CD14-positive monocyte (primary cell): ENCODE measurements around the gene MKLN1. TPM values are rescaled to one million over a fixed set of nuclear protein-coding genes. Genes with fewer than 3 reads are reported as not detected.

Experiments
- DNase-seq, 3 donors: peaks; one replicate each; pipeline ENCODE4 v3.0.0-alpha.2; 2011 to 2022
- H2AFZ ChIP-seq: 2 replicates; pipeline ENCODE4 v1.6.0; 2012; ENCODE audit warnings: mild to moderate bottlenecking, low read depth, low read length, inconsistent platforms; ENCODE audit not compliant: insufficient read depth, poor library complexity, severe bottlenecking
- H3K27ac ChIP-seq, 2 donors: 1 replicate in 1 of 2; 2 replicates in 1 of 2; pipeline ENCODE4 v1.5.1; 2012 to 2013; ENCODE audit warnings: low read length in 2 of 2, control low read depth in 1 of 2, inconsistent platforms in 1 of 2, low read depth in 1 of 2, mild to moderate bottlenecking in 1 of 2
- H3K27me3 ChIP-seq, 2 donors: one replicate each; pipeline versions ENCODE4 v1.6.0 to v1.6.1; 2011 to 2013; ENCODE audit warnings: low read length in 2 of 2; ENCODE audit not compliant: control insufficient read depth in 2 of 2, insufficient read depth in 2 of 2
- H3K36me3 ChIP-seq, 2 donors: replicated peaks in 1 of 2; 1 replicate in 1 of 2; 2 replicates in 1 of 2; pipeline versions ENCODE4 v1.5.1 to v1.6.1; 2012 to 2013; ENCODE audit warnings: low read length in 2 of 2, control low read depth in 1 of 2, inconsistent platforms in 1 of 2, mild to moderate bottlenecking in 1 of 2; ENCODE audit not compliant: insufficient read depth in 2 of 2, control insufficient read depth in 1 of 2
- H3K4me1 ChIP-seq, 2 donors: 1 replicate in 1 of 2; 2 replicates in 1 of 2; pipeline versions ENCODE4 v1.5.1 to v1.6.1; 2012 to 2013; ENCODE audit warnings: low read length in 2 of 2, control low read depth in 1 of 2, inconsistent platforms in 1 of 2, mild to moderate bottlenecking in 1 of 2, moderate library complexity in 1 of 2; ENCODE audit not compliant: insufficient read depth in 2 of 2, control insufficient read depth in 1 of 2
- H3K4me2 ChIP-seq: replicated peaks from 2 replicates; pipeline ENCODE3; 2012; ENCODE audit warnings: low read length, moderate library complexity, mild to moderate bottlenecking; ENCODE audit not compliant: poor library complexity, severe bottlenecking; ENCODE audit errors: extremely low read depth
- H3K4me3 ChIP-seq, 3 experiments: fragments of 200-600 bp in 1 of 3; sonication (generic) in 1 of 3; replicated peaks in 1 of 3; 1 replicate in 2 of 3; 2 replicates in 1 of 3; pipeline ENCODE4 v1.5.1; 2011 to 2013; ENCODE audit warnings: low read length in 3 of 3, mild to moderate bottlenecking in 3 of 3, control low read depth in 2 of 3, low read depth in 2 of 3, inconsistent platforms in 1 of 3, moderate library complexity in 1 of 3
- H3K79me2 ChIP-seq: 2 replicates; pipeline ENCODE4 v1.6.0; 2012; ENCODE audit warnings: mild to moderate bottlenecking, control low read depth, inconsistent platforms, low read length, moderate library complexity; ENCODE audit not compliant: insufficient read depth
- H3K9ac ChIP-seq: 2 replicates; pipeline ENCODE4 v1.6.0; 2017; ENCODE audit warnings: low read length, mild to moderate bottlenecking; ENCODE audit not compliant: insufficient read depth, poor library complexity, severe bottlenecking
- H3K9me3 ChIP-seq, 2 donors: replicated peaks in 1 of 2; 1 replicate in 1 of 2; 2 replicates in 1 of 2; pipeline versions ENCODE4 v1.5.1 to v1.6.1; 2012 to 2013; ENCODE audit warnings: low read length in 2 of 2, control low read depth in 1 of 2; ENCODE audit not compliant: control insufficient read depth in 1 of 2, insufficient read depth in 1 of 2
- H4K20me1 ChIP-seq: 2 replicates; pipeline ENCODE4 v1.6.0; 2012; ENCODE audit warnings: mild to moderate bottlenecking, low read length, control low read depth, moderate library complexity; ENCODE audit not compliant: insufficient read depth
- H3K27ac Mint-ChIP-seq, 7 donors: one replicate each; pipeline ENCODE4 v1.8.0; 2020; ENCODE audit warnings: mild to moderate bottlenecking in 7 of 7, mixed read lengths in 7 of 7, moderate library complexity in 6 of 7, inconsistent platforms in 2 of 7
- H3K27me3 Mint-ChIP-seq, 3 donors: one replicate each; pipeline ENCODE4 v1.8.0; 2021 to 2022; ENCODE audit warnings: low read depth in 3 of 3, mild to moderate bottlenecking in 3 of 3, mixed read lengths in 3 of 3, moderate library complexity in 3 of 3, inconsistent platforms in 1 of 3
- H3K36me3 Mint-ChIP-seq, 2 donors: one replicate each; pipeline ENCODE4 v1.8.0; 2020; ENCODE audit warnings: mixed read lengths in 2 of 2, inconsistent platforms in 1 of 2, mild to moderate bottlenecking in 1 of 2
- H3K4me1 Mint-ChIP-seq: one replicate; pipeline ENCODE4 v1.8.0; 2020; ENCODE audit warnings: mild to moderate bottlenecking, mixed read lengths
- H3K4me3 Mint-ChIP-seq, 2 donors: one replicate each; pipeline ENCODE4 v1.8.0; 2020; ENCODE audit warnings: mild to moderate bottlenecking in 2 of 2, mixed read lengths in 2 of 2, moderate library complexity in 1 of 2
- H3K9me3 Mint-ChIP-seq, 7 donors: one replicate each; pipeline ENCODE4 v1.8.0; 2020 to 2022; ENCODE audit warnings: mixed read lengths in 7 of 7, mild to moderate bottlenecking in 6 of 7, moderate library complexity in 6 of 7, inconsistent platforms in 2 of 7
- WGBS: methylation state at CpG from one replicate; pipeline ENCODE4 v1.1.5; 2013; ENCODE audit warnings: missing lambda C conversion rate; ENCODE audit not compliant: insufficient coverage; 5-methylcytosine and 5-hydroxymethylcytosine counted together
- intact Hi-C, 2 donors: fragments of 100-400 bp; cut with micrococcal nuclease; formaldehyde crosslinking; loops; one replicate each; pipeline versions ENCODE4 v1.15.0 to v1.15.1; 2023
- polyA plus RNA-seq, 3 donors: library from polyadenylated mRNA; depleted of rRNA in 1 of 3; unstranded in 2 of 3; stranded (reverse) in 1 of 3; fragments of 300-500 nt in 2 of 3; fragments of >200 nt in 1 of 3; fragmentation: Illumina TruSeq in 2 of 3; gene quantifications; 1 replicate in 2 of 3; 2 replicates in 1 of 3; pipeline ENCODE4 v1.2.3, GENCODE V29; 2012 to 2021
- TF ChIP-seq, protein P1 (sequence below): fragments of 200-600 bp; IDR thresholded peaks from one replicate; pipeline ENCODE4 v1.8.0; 2022; ENCODE audit warnings: antibody characterized with exemption, mild to moderate bottlenecking

Gene MKLN1
- polyA plus RNA-seq, 3 donors: 12.2 to 18.5 (median 17.2) TPM

DNA sequence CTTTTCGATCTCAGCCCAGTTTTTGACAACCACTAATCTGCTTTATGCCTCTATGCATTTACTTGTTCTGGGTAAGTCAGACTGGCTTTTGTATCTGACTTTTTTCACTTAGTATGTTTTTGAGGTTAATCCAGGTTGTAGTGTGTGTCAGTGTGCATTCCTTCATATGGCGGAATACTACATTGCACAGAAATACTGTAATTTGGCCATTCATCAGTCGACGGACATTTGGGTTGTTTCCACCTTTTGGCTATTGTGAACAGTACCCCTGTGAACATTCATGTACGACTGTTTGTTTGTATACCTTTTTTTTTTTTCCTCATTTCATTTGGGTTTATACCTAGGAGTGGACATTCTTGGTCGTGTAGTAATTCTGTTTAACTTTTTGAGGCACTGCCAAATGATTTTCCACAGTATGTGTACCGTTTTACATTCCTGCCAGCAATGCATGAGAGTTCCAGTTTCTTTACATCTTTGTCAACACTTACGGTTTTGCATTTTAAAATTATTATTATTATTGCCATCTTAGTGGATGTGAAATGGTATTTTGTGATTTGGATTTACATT, 57.4 kb downstream of the MKLN1 start:
- no peaks in the 10 kb centered on the region for H3K27me3 ChIP-seq
- WGBS: 100% methylated on average over 1 of the region's 8 CpGs
- H3K79me2 ChIP-seq: peaks cover 41% of the 10 kb centered on the region
- H3K27ac Mint-ChIP-seq: no peak overlapping the region
- peaks cover 8% of the 10 kb centered on the region for H3K4me1 Mint-ChIP-seq
- H3K4me3 Mint-ChIP-seq: no peak overlapping the region
- H3K4me3 ChIP-seq: no peak overlapping the region
- peaks cover 15 to 34% of the 10 kb centered on the region in 2 donors for H3K36me3 Mint-ChIP-seq
- no peak overlapping the region for H3K9ac ChIP-seq
- H3K27ac ChIP-seq: no peak overlapping the region
- no peak for DNase-seq
- H3K9me3 Mint-ChIP-seq: peaks cover 0 to 3% (median 0%) of the 10 kb centered on the region in 7 donors
- intact Hi-C loops: no loop called here
- peaks cover 63% of the 10 kb centered on the region for H4K20me1 ChIP-seq
- H2AFZ ChIP-seq: no peak overlapping the region
- H3K9me3 ChIP-seq: no peaks in the 10 kb centered on the region
- no peak overlapping the region for H3K4me2 ChIP-seq
- TF ChIP-seq, protein P1, sequence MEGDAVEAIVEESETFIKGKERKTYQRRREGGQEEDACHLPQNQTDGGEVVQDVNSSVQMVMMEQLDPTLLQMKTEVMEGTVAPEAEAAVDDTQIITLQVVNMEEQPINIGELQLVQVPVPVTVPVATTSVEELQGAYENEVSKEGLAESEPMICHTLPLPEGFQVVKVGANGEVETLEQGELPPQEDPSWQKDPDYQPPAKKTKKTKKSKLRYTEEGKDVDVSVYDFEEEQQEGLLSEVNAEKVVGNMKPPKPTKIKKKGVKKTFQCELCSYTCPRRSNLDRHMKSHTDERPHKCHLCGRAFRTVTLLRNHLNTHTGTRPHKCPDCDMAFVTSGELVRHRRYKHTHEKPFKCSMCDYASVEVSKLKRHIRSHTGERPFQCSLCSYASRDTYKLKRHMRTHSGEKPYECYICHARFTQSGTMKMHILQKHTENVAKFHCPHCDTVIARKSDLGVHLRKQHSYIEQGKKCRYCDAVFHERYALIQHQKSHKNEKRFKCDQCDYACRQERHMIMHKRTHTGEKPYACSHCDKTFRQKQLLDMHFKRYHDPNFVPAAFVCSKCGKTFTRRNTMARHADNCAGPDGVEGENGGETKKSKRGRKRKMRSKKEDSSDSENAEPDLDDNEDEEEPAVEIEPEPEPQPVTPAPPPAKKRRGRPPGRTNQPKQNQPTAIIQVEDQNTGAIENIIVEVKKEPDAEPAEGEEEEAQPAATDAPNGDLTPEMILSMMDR: no peak
- peaks cover 0 to 3% of the 10 kb centered on the region in 2 donors for H3K4me1 ChIP-seq
- peaks cover 3 to 23% of the 10 kb centered on the region in 2 donors for H3K36me3 ChIP-seq
- no peaks in the 10 kb centered on the region for H3K27me3 Mint-ChIP-seq

GRCh38 chr7:131388126-131388525, 60.5 kb downstream of the MKLN1 start:
- Mint-ChIP-seq H3K36me3 (peaks cover 22 to 24% of the 10 kb centered on the region in 2 donors), H3K9me3 (peaks cover 0 to 3% (median 0%) of the 10 kb centered on the region in 7 donors), H3K4me1 (peaks cover 11% of the 10 kb centered on the region), H3K27ac (no peak overlapping the region), H3K4me3 (no peak overlapping the region), H3K27me3 (no peaks in the 10 kb centered on the region)
- Histone ChIP-seq H3K4me1 (peaks cover 0 to 2% of the 10 kb centered on the region in 2 donors), H3K79me2 (peaks cover 21% of the 10 kb centered on the region), H3K4me2 (no peak overlapping the region), H2AFZ (no peak overlapping the region), H3K9me3 (no peaks in the 10 kb centered on the region), H3K27ac (no peak overlapping the region), H3K9ac (no peak overlapping the region), H3K27me3 (no peaks in the 10 kb centered on the region), H3K36me3 (peaks cover 3 to 31% of the 10 kb centered on the region in 2 donors), H4K20me1 (peaks cover 56% of the 10 kb centered on the region), H3K4me3 (no peak overlapping the region)
- intact Hi-C loops: no loop called here
- TF ChIP-seq, protein P1: no peak
- no peak for DNase-seq
- WGBS: no CpG with 5 or more reads among the region's 1 CpG
